ENCODE results near the gene CACNG7. TPM values are rescaled to one million over a fixed set of nuclear protein-coding genes. Genes with fewer than 3 reads are reported as not detected.

Gene CACNG7
- total and polyA plus RNA-seq, 4 donors, result not detected

DNA sequence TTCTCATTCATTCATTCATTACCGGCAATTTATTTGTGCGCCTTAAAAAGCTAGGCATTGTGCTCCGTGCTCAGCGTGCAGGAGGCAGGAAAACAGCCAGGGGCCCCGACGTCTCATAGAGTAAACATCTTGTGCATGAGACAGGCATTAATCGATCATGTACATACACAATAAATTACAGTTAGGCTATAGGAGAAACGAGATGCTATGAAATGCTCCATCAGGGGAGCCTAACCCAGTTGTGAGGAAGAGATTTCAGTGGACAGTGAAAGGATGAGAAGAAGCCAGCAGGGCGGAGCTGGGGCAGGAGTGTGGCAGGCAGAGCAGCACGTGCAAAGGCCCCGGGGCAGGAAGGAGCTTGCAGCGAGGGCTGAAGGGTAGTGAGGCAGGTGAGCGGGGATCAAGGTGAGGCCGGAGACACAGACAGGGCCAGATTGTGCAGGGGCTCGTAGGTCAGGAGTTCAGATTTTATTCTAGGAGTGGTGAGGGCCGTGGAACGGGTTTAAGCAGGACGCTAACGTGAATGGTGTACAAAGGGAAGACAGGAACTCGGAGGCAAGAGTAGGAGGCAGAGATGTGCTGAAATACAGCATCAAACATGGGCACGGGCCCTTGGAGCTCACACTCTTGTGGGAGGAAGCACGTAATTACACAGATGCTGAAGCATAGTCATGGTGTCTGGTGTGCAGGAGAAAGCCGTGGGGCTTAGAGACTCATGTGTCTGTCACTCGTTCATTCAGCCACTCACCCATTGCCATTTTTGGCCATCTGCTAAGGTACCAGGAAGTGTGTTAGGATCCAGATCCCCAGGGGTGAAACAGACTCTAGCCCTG, 74.6 kb downstream of the CACNG7 start:
- TF ChIP-seq, protein P1, sequence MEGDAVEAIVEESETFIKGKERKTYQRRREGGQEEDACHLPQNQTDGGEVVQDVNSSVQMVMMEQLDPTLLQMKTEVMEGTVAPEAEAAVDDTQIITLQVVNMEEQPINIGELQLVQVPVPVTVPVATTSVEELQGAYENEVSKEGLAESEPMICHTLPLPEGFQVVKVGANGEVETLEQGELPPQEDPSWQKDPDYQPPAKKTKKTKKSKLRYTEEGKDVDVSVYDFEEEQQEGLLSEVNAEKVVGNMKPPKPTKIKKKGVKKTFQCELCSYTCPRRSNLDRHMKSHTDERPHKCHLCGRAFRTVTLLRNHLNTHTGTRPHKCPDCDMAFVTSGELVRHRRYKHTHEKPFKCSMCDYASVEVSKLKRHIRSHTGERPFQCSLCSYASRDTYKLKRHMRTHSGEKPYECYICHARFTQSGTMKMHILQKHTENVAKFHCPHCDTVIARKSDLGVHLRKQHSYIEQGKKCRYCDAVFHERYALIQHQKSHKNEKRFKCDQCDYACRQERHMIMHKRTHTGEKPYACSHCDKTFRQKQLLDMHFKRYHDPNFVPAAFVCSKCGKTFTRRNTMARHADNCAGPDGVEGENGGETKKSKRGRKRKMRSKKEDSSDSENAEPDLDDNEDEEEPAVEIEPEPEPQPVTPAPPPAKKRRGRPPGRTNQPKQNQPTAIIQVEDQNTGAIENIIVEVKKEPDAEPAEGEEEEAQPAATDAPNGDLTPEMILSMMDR (IDR thresholded peaks at IDR 0.05; ENCODE audit: control extremely low read depth, extremely low read depth), result no peak
- DNase-seq, result no peak
- 75 to 87% methylated on average over 24 of the region's 24 CpGs for WGBS, 2 donors
- H3K27me3 ChIP-seq (ENCODE audit: control insufficient read depth in 3 of 3, insufficient read depth in 3 of 3, low read length in 2 of 3), result peaks cover 0 to 62% (median 39%) of the 10 kb centered on the region in 3 donors
- no peak overlapping the region for H3K27ac ChIP-seq (ENCODE audit: low read depth in 1 of 2, low read length in 1 of 2)
- H3K36me3 ChIP-seq (ENCODE audit: control insufficient read depth in 4 of 4, insufficient read depth in 4 of 4, low read length in 4 of 4), result no peaks in the 10 kb centered on the region
- ATAC-seq (ENCODE audit: insufficient read depth, low FRiP score), result no peak
- no peak overlapping the region for H3K4me3 ChIP-seq
- H3K9ac ChIP-seq (ENCODE audit: insufficient read depth in 1 of 2, low read length in 2 of 2), result no peak overlapping the region
- peaks cover 0 to 15% (median 0%) of the 10 kb centered on the region in 4 donors for H3K9me3 ChIP-seq (ENCODE audit: control insufficient read depth in 4 of 4, insufficient read depth in 3 of 4, low read length in 3 of 4)
- H3K4me1 ChIP-seq (ENCODE audit: control insufficient read depth in 5 of 5, insufficient read depth in 5 of 5, low read length in 5 of 5), result peaks cover 0 to 17% (median 0%) of the 10 kb centered on the region in 5 donors

DNA sequence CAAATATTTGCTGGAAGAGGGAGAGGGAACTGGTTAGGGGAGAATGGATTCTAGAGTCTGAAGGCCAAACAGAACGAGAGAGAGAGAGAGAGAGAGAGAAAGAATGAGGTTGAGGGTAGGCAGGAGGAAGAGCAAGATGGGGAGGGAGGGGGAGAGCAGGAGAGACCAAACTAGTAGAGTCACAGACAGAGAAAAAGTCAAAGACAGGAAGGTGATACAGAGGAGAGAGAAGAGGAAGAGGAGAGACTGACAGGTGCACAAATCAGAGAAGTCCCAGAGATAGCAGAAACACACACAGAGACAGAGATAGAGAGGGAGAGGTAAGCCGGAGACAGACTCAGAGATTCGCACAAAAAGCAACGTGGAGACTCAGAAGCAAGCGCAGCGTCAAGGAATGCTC, 76.8 kb downstream of the CACNG7 start:
- DNase-seq (no peak), ATAC-seq (ENCODE audit: insufficient read depth, low FRiP score) (no peak)
- TF ChIP-seq, protein P1 (IDR thresholded peaks at IDR 0.05; ENCODE audit: control extremely low read depth, extremely low read depth), result no peak
- no peak overlapping the region for H3K4me3 ChIP-seq
- H3K27ac ChIP-seq (ENCODE audit: low read depth in 1 of 2, low read length in 1 of 2), result no peak overlapping the region
- H3K4me1 ChIP-seq (ENCODE audit: control insufficient read depth in 5 of 5, insufficient read depth in 5 of 5, low read length in 5 of 5), result peaks cover 0 to 10% (median 0%) of the 10 kb centered on the region in 5 donors
- 77 to 86% methylated on average over 6 of the region's 6 CpGs for WGBS, 2 donors
- H3K27me3 ChIP-seq (ENCODE audit: control insufficient read depth in 3 of 3, insufficient read depth in 3 of 3, low read length in 2 of 3), result peaks cover 0 to 49% (median 23%) of the 10 kb centered on the region in 3 donors
- H3K9me3 ChIP-seq (ENCODE audit: control insufficient read depth in 4 of 4, insufficient read depth in 3 of 4, low read length in 3 of 4), result peaks cover 0 to 12% (median 0%) of the 10 kb centered on the region in 4 donors
- H3K36me3 ChIP-seq (ENCODE audit: control insufficient read depth in 4 of 4, insufficient read depth in 4 of 4, low read length in 4 of 4), result no peaks in the 10 kb centered on the region
- no peak overlapping the region for H3K9ac ChIP-seq (ENCODE audit: insufficient read depth in 1 of 2, low read length in 2 of 2)

DNA sequence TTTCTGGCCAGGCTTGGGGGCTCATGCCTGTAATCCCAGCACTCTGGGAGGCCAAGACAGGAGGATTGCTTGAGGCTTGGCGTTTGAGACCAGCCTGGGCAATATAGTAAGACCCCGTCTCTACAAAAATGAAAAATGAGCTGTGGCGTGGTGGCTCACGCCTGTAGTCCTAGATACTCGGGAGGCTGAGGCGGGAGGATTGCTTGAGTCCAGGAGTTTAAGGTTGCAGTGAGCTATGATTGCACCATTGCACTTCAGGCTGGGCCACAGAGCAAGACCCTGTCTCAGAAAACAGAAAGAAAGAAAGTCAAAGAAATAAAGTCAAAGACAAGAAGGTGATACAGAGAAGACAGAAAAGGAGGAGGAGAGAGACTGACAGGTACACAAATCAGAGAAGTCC, 79.9 kb downstream of the CACNG7 start:
- ATAC-seq (ENCODE audit: insufficient read depth, low FRiP score) (no peak), DNase-seq (no peak)
- H3K4me3 ChIP-seq, result no peak overlapping the region
- peaks cover 0 to 4% (median 0%) of the 10 kb centered on the region in 5 donors for H3K4me1 ChIP-seq (ENCODE audit: control insufficient read depth in 5 of 5, insufficient read depth in 5 of 5, low read length in 5 of 5)
- H3K27ac ChIP-seq (ENCODE audit: low read depth in 1 of 2, low read length in 1 of 2), result no peak overlapping the region
- H3K36me3 ChIP-seq (ENCODE audit: control insufficient read depth in 4 of 4, insufficient read depth in 4 of 4, low read length in 4 of 4), result no peaks in the 10 kb centered on the region
- peaks cover 10 to 48% (median 15%) of the 10 kb centered on the region in 3 donors for H3K27me3 ChIP-seq (ENCODE audit: control insufficient read depth in 3 of 3, insufficient read depth in 3 of 3, low read length in 2 of 3)
- TF ChIP-seq, protein P1 (IDR thresholded peaks at IDR 0.05; ENCODE audit: control extremely low read depth, extremely low read depth), result no peak
- peaks cover 0 to 2% (median 0%) of the 10 kb centered on the region in 4 donors for H3K9me3 ChIP-seq (ENCODE audit: control insufficient read depth in 4 of 4, insufficient read depth in 3 of 4, low read length in 3 of 4)
- WGBS, 2 donors, result 84 to 89% methylated on average over 6 of the region's 6 CpGs
- H3K9ac ChIP-seq (ENCODE audit: insufficient read depth in 1 of 2, low read length in 2 of 2), result no peak overlapping the region

Measured in lung (tissue), 12 donors.